ENCODE results near the gene SC5D.

Gene SC5D, protein sequence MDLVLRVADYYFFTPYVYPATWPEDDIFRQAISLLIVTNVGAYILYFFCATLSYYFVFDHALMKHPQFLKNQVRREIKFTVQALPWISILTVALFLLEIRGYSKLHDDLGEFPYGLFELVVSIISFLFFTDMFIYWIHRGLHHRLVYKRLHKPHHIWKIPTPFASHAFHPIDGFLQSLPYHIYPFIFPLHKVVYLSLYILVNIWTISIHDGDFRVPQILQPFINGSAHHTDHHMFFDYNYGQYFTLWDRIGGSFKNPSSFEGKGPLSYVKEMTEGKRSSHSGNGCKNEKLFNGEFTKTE

DNA sequence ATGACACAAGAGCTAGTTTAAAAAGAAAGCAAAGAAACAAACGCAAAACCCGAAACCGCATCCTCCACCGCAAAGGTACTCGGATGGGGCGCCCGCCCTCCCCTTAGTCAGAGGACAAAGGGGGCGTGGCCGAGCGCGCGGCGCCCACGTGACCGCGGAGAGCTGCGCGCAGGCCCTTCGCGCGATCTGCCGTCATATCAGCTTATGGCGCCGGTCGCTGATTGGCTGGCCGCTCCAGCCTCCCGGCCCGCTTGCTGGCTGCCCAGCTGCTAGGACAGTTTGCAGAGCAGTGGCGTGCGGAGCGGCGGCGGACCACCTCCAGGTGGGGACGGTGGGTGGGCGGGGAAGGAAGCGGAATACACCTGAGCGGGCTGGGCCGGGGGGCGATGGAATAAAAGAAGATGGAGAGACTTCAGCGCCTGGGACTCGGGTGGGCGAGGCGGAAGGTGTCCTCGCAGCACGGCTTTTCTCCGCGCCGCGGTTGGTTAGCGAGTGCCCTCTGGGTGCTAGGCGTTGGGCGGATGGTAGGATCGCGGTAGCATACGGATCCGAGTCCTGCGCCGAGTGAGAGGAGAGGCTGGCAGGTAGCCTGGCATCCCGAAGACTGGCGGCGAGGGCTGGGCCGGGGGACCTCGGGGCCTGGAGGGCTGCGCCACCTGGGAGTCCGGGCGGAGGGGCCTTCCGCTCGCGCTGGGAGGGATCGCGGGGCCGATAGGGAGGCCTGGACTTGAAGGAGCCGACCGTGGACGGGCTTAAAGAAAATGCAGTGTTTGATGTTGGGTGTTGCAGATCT lies at the start of gene SC5D:
Gene SC5D, plus strand, starts transcription at position 277 of the 793 bp plus-strand sequence. CDS start 10,605 bp downstream, outside the sequence.
- DNase-seq (ENCODE audit: low read depth in 2 of 2) = peak; percentile 83 to 90

DNA sequence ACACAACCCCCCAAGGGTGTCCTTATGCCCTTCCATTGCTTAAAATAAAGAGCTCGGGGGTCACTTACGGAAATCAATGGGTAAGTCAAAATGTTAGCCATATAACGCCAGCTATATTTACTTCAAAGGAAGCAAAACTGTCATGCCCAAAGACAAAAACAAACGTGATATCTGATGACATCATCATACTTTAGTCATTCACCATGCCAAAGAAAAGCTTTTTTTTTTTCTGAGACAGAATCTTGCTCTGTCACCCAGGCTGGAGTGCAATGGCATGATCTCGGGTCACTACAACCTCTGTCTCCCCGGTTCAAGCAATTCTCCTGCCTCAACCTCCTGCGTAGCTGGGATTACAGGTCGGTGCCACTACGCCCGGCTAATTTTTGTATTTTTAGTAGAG lies 47.7 kb upstream of the SC5D start:
- no peak for DNase-seq (ENCODE audit: low read depth in 2 of 2)

DNA sequence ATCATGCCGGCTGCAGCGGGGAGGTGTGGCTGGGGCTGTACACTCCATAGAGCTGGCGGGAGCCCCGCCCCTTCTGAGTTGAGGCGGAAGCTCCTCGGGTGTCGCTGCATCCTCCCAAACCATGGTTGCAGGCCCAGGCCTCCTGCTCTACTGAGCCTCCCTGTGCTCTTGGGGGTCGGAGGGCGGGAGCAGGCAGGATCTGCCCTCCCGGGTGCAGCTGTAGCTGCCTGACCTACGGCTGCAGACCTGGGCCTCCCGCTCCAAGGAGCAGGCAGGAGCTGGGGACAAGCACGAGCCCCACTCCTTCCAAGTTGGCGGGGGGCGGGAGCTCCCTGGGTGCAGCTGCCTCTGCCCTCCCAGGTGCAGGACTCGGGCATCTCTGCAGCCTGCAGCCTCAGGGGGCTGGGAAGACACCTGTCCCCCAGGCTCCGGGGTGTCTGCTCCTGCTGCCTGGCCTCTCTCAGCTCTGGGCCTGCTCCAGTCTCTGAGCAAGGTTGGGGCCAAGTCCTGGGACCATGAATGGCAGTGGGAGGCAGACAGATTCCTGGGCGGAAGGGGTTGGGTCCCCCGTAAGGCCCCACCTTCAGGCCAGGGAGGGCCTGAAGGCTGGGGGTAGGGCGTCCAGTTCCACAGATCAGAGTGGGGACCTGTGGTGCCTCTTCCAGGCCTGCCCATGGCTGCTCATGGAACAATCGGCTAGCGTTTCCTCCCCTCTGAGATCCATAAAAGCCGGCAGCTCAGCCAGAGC lies 46.4 kb upstream of the SC5D start:
- no peak for DNase-seq (ENCODE audit: low read depth in 2 of 2)

DNA sequence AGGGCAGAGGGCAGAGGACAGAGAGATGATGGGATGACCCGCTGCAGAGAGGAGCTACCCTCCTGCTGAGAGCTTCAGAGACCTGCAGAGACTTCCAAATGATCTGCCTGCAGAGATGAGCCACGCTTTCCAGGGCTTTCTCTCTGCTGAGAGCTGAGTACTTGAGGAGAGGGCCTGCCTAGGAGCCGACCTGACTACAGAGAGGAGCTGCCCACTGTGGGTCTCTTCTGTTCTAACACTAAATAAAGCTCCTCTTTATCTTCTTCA lies 45.9 kb upstream of the SC5D start:
- DNase-seq (ENCODE audit: low read depth in 2 of 2) = no peak

DNA sequence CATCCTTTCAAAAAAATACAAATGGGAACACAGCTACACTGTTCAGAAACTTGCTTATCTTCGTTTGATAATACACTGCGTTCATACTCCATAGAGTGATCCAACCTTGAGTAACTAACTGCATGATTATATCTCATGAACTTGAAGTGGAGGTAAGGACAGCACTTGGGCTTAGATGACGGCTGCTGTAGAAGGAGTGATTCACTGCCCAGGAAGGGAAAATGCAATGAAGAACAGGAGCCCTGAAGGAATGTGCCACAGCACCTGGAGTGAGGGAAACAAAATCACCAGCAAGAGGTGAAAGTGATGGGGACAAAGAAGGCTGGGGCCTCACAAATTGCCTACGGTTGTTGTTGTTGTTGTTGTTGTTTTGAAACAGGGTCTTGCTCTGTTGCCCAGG lies 44.1 kb upstream of the SC5D start:
- no peak for DNase-seq (ENCODE audit: low read depth in 2 of 2)

DNA sequence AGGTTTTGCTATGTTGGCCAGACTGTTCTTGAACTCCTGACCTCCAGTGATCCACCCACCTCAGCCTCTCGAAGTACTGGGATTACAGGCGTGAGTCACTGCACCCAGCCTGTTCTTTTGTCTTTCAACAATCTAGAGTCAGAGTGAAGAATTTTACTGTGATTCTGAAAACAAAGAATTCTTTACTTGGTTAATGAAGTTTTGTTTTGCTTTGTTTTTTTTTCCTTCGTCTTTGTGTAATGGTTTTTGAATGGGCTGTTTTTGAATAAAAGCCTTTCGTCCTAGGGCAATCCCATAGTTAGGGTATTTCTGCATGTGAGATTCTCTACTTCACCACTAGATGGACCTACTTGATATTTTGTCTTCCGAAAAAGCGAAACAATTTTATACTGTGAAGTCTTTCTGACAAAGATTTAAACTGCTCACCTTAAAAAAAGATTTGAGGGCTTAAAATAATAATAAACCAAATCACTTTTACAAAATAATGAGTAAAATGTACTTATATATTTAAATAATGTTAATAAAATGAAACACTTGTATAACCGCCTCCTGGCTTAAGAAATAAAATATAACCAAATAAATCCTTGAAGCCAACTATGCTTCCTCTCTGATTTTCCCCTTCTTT lies 43.4 kb upstream of the SC5D start:
- no peak for DNase-seq (ENCODE audit: low read depth in 2 of 2)

DNA sequence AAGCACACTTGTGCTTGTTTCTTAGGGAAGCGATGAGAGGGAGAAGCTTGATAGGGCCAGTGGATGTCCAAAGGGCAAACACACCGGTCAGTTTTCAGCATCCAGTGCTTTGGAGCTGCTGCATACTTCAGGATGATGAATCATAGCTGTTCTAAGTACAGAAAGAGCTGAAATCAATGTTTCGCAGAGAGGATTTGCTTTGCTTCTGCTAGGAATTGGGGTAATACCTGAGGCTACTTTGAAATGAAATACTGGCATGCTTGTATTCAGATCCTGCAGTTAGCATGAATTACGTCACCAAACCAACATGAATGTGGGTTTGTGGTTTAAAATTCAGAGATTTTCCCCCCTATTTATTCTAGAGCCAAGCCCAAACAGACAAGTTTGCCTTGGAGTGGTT lies 41.7 kb upstream of the SC5D start:
- no peak for DNase-seq (ENCODE audit: low read depth in 2 of 2)

DNA sequence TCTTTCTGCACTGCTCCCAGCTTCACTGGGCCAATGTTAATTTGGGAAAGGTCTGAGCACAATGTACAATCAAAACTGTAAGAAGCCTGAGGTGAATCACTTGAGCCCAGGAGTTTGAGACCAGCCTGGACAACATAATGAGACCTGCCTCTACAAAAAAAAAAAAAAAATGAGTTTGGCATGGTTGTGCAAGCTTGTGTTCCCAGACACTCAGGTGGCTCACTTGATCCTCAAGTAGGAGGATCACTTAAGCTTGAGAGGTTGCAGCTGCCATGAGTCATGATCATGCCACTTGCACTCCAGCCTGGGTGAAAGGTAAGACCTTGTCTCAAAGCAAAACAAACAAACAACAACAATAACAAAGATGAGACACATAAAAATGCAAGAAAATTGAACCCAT lies 38.6 kb upstream of the SC5D start:
- DNase-seq (ENCODE audit: low read depth in 2 of 2) = no peak

DNA sequence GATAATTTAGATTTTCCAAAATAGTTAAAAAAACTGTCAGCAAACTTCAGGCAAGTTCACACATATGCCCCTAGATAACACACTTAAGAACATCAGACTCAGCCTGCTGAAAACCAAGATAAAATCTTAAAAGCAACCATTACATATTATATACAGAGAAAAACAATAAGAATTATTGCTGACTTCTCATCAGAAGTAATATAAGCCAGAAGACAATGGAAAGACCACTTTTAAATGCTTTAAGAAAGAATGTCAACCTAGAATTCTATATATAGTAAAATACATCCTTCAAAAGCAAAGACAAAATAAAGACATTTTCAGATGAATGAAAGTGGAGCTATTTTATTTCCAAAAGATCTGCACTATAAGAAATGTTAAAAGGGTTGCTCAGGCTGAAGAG lies 37.8 kb upstream of the SC5D start:
- DNase-seq (ENCODE audit: low read depth in 2 of 2) = no peak

DNA sequence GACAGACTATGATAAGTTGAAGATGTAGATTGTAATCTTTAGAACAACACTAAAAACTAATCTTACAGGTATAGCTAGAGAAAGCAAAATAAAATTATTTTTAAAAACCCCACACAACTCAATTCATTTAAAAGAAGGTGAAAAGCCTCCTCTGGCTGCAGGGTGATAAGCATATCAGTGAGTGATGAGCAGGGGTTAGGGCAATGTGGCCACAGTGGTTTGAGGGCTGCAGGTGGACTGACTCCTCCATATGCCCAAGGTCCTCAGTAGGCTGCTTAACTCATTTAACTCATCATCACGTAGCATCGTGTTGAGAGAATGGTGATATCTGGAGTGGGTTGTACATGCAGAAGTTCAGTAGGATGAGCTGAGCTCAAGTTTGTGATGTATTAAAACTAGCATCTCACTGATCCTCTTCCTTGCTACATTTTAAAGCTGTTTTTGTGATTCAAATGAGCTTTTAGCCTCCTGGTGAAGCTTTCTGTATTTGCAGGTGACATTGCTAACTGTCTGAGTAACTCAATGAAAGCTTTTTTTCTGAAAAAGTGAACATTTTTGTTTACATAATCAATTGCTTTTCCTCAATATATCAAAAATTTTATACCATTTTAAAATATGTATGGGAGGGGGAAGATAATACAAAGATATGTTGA lies 37.0 kb upstream of the SC5D start:
- no peak for DNase-seq (ENCODE audit: low read depth in 2 of 2)

DNA sequence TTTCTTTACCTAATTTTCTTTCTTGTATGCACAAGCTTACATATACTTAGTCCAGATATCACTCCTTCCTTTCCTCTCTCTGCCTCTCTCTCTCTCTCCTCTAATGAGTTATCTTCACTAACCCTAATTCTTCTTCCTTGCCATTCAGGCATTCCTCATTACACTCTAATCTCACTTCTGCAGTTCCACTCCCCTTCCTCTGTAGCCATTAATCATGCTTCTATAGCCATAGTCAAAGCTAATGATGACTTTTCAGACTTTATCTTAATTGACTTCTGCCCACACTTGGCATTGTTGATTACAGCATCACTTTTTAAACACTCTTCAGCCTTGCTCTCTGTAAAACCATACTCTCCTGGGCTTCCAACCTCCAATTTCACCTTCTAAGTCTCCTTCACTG lies 35.3 kb upstream of the SC5D start:
- no peak for DNase-seq (ENCODE audit: low read depth in 2 of 2)

DNA sequence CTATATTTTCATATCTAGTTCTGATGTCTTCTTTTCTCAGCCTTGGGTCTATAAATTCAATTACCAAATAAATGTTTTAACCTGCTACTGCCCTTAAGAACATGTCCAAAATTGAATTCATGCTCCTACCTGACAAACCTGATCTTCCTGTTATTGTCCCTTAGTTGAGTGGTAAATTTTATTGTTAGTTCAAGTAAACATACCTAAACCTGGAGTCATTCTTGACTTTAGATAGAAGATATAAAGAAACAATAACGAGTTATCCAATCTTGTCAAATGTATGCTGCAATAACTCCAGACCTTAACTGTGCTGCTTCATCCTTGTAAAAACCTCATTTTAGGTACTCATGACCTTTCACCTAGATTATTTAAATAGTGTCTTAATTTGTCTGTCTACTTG lies 34.6 kb upstream of the SC5D start:
- no peak for DNase-seq (ENCODE audit: low read depth in 2 of 2)

DNA sequence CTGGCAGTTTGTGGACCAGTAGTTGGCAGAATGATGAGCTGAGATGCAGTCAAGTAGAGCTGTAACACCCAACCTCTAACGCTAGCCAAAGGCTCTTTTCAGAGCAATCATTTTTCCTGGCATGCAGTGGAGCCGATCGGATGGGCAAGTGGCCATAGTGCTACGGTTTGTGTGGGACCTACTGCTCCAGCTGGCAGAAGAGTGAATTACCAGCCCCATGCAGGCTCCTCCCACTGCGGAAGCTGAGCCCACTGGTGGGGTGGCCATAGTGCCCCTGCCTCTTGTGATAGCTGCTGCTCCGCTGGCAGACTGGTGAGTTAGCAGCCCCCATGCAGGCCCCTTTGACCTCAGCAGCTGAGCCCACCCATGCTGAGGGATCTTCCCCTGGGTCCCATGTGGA lies 27.0 kb upstream of the SC5D start:
- DNase-seq (ENCODE audit: low read depth in 2 of 2) = no peak

DNA sequence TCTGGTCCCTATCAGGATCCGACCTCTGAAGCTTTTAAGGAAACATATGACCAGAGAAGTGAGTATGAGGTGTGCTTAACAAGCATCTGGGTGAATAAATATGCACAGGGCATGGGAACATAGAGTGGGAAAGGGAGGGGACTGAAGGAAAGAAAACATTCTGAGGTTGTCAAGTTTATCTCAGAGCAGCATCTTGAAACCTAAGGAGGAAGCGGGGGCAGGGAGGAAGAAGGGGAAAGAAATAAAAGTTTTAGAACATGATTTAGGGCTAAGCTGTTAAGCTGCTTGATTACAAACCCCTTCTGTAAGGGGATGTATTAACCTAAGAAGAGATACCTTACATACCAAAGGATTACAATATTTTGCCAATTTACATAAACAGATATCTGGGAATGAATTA lies 24.0 kb upstream of the SC5D start:
- no peak for DNase-seq (ENCODE audit: low read depth in 2 of 2)

DNA sequence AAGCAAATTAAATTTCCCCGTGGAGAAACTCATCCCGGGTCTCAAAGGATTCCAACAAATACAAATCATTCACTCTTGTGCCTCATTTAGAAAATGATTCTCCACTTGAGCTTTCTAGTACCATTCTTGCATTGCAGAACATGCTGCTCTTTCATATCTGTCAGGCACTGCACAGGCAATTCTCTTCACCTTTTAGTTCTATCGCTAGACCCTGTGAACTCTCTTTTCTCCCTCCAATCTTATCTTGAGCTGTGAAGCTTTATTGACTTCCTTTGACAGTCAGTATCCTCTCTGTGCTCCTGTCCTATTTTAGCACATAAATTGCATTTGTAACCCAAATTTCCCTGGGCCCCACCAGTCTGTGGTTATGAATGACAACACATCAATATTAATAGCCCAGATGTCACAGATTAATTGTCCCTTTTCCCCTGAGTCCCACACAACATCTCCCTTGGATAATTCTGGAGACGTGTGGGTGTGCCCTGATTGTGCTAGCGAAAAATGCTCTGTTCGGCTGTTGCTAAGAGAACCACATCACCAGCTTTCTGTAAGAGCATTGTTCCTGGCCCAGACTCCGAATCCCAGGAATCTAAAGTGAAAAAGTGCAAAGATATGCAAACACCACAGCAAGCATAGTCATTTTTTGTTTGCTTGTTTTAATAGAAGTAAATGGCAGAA lies 22.4 kb upstream of the SC5D start:
- DNase-seq (ENCODE audit: low read depth in 2 of 2) = no peak

DNA sequence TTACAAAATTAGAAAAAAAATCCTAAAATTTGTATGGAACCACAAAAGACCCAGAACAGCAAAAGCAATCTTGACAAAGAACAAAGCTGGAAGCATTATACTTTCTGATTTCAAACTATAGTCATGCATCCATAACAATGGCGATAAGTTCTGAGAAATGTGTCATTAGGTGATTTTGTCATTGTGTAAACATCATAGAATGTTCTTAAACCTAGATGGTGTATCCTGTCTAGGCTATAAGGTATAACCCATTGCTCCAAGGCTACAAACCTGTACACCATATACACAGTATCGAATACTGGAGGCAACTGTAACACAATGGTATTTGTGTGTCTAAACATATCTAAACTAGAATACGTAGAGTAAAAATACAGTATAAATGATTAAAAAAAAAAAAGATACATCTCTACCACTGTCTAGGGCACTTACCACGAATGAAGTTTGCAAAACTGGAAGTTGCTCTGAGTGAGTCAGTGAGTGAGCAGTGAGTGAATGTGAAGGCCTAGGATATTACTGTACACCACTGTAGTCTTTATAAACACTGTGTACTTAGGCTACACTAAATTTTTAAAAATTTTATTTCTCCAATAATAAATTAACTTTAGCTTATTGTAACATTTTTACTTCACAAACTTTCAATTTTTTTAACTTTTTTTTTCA lies 18.1 kb upstream of the SC5D start:
- DNase-seq (ENCODE audit: low read depth in 2 of 2) = no peak

DNA sequence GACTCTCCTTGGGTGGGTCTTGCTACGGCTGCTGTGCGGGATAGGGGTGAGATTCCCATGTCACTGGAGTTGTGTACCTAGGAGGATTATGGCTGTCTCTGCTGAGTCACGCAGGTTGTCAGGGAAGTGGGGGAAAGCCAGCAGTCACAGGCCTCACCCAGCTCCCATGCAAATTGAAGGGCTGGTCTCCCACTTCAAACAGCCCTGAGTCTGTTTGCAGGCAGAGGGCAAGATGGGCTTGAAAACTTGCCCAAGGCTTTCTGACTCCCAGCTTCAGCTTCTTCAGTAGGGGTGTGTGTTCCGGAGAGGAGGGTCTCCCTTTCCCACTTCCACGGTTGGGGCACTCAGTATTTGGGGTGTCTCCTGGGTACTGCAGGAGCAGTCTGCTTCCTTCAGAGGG lies 10.9 kb upstream of the SC5D start:
- no peak for DNase-seq (ENCODE audit: low read depth in 2 of 2)

DNA sequence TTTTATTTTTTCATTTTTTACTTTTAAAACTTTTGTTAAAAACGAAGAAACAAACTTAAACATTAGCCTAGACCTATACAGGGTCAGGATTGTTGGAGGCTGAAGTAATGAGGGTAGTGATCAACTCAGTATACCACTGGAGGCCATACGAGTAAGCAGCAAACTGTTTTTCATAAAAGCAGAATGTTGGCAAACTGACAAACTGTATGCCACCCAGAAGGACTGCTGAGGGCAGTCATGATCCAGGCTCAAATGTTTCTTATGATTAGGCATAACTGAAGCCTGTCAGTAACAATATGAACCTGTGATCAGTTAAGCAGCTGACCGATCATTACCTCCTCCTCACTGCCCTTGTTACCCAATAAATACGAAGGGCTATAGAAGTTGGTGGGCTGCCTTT lies 10.2 kb upstream of the SC5D start:
- DNase-seq (ENCODE audit: low read depth in 2 of 2) = no peak

DNA sequence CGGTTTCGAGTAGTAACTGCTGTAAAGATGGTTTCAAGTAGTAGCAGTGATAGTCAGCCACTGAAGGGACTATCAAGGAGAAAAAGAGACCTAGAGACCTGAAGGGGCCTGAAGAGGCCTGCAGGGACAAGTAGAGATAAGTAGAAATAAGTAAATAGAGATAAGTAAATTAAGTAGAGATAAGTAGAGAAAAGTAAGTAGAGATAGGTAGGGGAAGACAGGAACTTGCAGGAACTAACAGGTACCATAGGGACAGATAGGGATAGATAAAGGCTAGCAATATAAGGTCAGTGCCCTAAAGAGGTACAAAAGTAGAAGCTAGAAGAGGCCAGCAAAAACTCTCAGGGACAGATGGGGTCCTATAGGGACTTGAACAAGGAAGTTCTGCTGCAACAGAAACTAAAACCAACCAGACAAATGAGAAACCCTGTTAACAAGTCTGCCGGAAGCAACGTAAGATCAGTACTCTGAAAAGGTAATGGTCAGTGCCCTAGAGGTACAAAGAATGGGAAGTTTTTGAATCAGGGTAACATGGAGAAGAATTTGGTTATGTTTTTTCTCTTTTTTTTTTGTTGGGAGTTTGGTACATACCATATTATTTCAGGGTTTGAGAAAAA lies 9.6 kb upstream of the SC5D start:
- no peak for DNase-seq (ENCODE audit: low read depth in 2 of 2)

DNA sequence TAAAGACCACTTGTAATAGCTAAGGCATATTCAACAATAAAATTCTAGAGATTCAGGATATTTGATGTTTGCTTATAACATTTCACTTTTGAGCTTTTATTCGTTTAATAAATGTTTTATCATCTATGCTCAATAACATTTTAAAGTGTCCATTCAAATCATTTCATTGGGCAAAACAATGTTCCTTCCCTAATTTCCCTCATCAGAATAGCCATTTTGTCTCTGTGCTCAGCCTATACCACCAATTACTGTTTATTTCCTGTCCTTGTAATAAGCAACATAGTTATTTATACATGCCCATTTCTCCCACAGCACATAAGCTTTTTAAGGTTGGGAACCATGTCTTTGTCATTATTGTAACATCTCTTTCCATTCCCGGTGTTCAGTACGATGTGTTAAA lies 1.3 kb upstream of the SC5D start:
- no peak for DNase-seq (ENCODE audit: low read depth in 2 of 2)
